Fibroblast of villous mesenchyme (primary cell): ENCODE results near the gene RASSF5. TPM values are rescaled to one million over a fixed set of nuclear protein-coding genes. Genes with fewer than 3 reads are reported as not detected.

Experiments
- DNase-seq: peaks from one replicate; pipeline ENCODE4 v3.0.0-alpha.2; 2010; ENCODE audit warnings: low read depth
- H3K4me3 ChIP-seq: 2 replicates; pipeline ENCODE4 v1.5.1; 2011; ENCODE audit warnings: low read depth, mild to moderate bottlenecking, low read length
- CTCF ChIP-seq: IDR thresholded peaks from 2 replicates; pipeline ENCODE4 v1.5.1; 2012; ENCODE audit warnings: low read depth, mild to moderate bottlenecking, low read length; ENCODE audit not compliant: insufficient read depth
- total RNA-seq: library from RNA; depleted of rRNA; stranded (reverse); fragments of >200 nt; gene quantifications from 2 replicates; pipeline ENCODE4 v1.2.3, GENCODE V29; 2012

RASSF5 gene
- total RNA-seq, 1 donor: 0.86 TPM

- no peak for DNase-seq
- no peak overlapping the region for H3K4me3 ChIP-seq
- no peak for TF ChIP-seq CTCF
Measured at GRCh38 chr1:206495493-206496046, 11.8 kb upstream of the RASSF5 start.

- no peak for TF ChIP-seq CTCF
- DNase-seq: no peak
Measured at GRCh38 chr1:206496131-206496793, 11.1 kb upstream of the RASSF5 start.

GRCh38 chr1:206497363-206497762 is 10.0 kb upstream of the RASSF5 start:
- no peak overlapping the region for H3K4me3 ChIP-seq
- TF ChIP-seq CTCF: no peak
- DNase-seq: no peak

More at GRCh38 chr1:206496131-206496793, 11.1 kb upstream of the RASSF5 start:
- H3K4me3 ChIP-seq: no peak overlapping the region

- no peak for TF ChIP-seq CTCF
- no peak for DNase-seq
- H3K4me3 ChIP-seq: no peak overlapping the region
Measured at GRCh38 chr1:206497774-206498173, 9.6 kb upstream of the RASSF5 start.

- H3K4me3 ChIP-seq: no peak overlapping the region
- no peak for DNase-seq
- TF ChIP-seq CTCF: no peak
Measured at GRCh38 chr1:206498685-206499084, 8.6 kb upstream of the RASSF5 start.

GRCh38 chr1:206500046-206500445 is 7.3 kb upstream of the RASSF5 start:
- H3K4me3 ChIP-seq: no peak overlapping the region
- no peak for DNase-seq
- TF ChIP-seq CTCF: no peak

GRCh38 chr1:206501881-206502280 is 5.5 kb upstream of the RASSF5 start:
- no peak overlapping the region for H3K4me3 ChIP-seq
- TF ChIP-seq CTCF: no peak
- no peak for DNase-seq
